Right atrium auricular region (tissue), 2 donors: ENCODE results near the gene ACAD9. TPM values are rescaled to one million over a fixed set of nuclear protein-coding genes. Genes with fewer than 3 reads are reported as not detected.
A peak's percentile ranks its signal among the peaks of the same experiment; 100 is the strongest.
"Not testable (repeated sequence)": the region's sequence is repeated elsewhere in the genome, so short reads cannot be mapped to it uniquely, and the experiment has no call there.

ENCODE experiments used
- DNase-seq: peaks from one replicate; pipeline ENCODE4 v3.0.0-alpha.2; 2019; ENCODE audit warnings: low spot score
- H3K27ac ChIP-seq, 2 donors: fragments of 200-600 bp; sonication (generic); 1 replicate in 1 of 2; 2 replicates in 1 of 2; pipeline ENCODE4 v1.5.1; 2016 to 2019
- H3K27me3 ChIP-seq, 2 donors: fragments of 200-600 bp; sonication (generic); one replicate each; pipeline versions ENCODE4 v1.5.1 to v1.6.0; 2017 to 2019
- H3K36me3 ChIP-seq: fragments of 200-600 bp; sonication (generic); one replicate; pipeline ENCODE4 v1.5.1; 2016
- H3K4me1 ChIP-seq, 2 donors: fragments of 200-600 bp; sonication (generic); one replicate each; pipeline versions ENCODE4 v1.5.1 to v1.6.0; 2017 to 2019
- H3K4me3 ChIP-seq, 2 donors: fragments of 200-600 bp; sonication (generic); 1 replicate in 1 of 2; 2 replicates in 1 of 2; pipeline ENCODE4 v1.5.1; 2017 to 2019; ENCODE audit warnings: mild to moderate bottlenecking in 1 of 2, moderate library complexity in 1 of 2
- H3K9me3 ChIP-seq, 2 donors: fragments of 200-600 bp; sonication (generic); one replicate each; pipeline ENCODE4 v1.5.1; 2019
- CTCF ChIP-seq, 2 donors: fragments of 200-600 bp; sonication (generic); IDR thresholded peaks; one replicate each; pipeline ENCODE4 v1.5.1; 2019; ENCODE audit warnings: antibody characterized with exemption in 2 of 2
- total RNA-seq, 2 donors: library from RNA; depleted of rRNA; stranded (reverse); fragments of >200 nt; gene quantifications; one replicate each; pipeline ENCODE4 v1.1.0, GENCODE V29; 2016

The ACAD9 gene
- total RNA-seq, 2 donors from 2014 or later = 27.6 to 34.3 TPM

GRCh38 chr3:128874481-128875180 lies 4.8 kb upstream of the ACAD9 start:
- no peak for TF ChIP-seq CTCF (IDR thresholded peaks at IDR 0.05)

GRCh38 chr3:128875556-128876120 lies 3.8 kb upstream of the ACAD9 start:
- peak in 1 of 2 donors; percentile 56 for TF ChIP-seq CTCF (IDR thresholded peaks at IDR 0.05)
- Histone ChIP-seq H3K9me3 (no peaks in the 10 kb centered on the region), H3K36me3 (no peaks in the 10 kb centered on the region), H3K27ac (peak overlapping the region in 1 of 2 donors; percentile 59), H3K27me3 (no peaks in the 10 kb centered on the region), H3K4me3 (no peak overlapping the region), H3K4me1 (peaks cover 0 to 30% of the 10 kb centered on the region in 2 donors)
- no peak for DNase-seq

More at GRCh38 chr3:128874481-128875180, 4.8 kb upstream of the ACAD9 start:
- H3K4me3 ChIP-seq = no peak overlapping the region
- peaks cover 0 to 20% of the 10 kb centered on the region in 2 donors for H3K4me1 ChIP-seq
- DNase-seq = no peak
- no peaks in the 10 kb centered on the region for H3K27me3 ChIP-seq
- H3K36me3 ChIP-seq = no peaks in the 10 kb centered on the region
- H3K27ac ChIP-seq = peak overlapping the region; percentile 18 to 59
- H3K9me3 ChIP-seq = no peaks in the 10 kb centered on the region

- DNase-seq = no peak
- peak overlapping the region; percentile 96 to 98 for H3K27ac ChIP-seq
- H3K36me3 ChIP-seq = no peaks in the 10 kb centered on the region
- H3K4me3 ChIP-seq = peak overlapping the region in 1 of 2 donors; percentile 82
- no peak for TF ChIP-seq CTCF (IDR thresholded peaks at IDR 0.05)
- peaks cover 0 to 49% of the 10 kb centered on the region in 2 donors for H3K4me1 ChIP-seq
- no peaks in the 10 kb centered on the region for H3K27me3 ChIP-seq
- H3K9me3 ChIP-seq = no peaks in the 10 kb centered on the region
Observed at GRCh38 chr3:128878011-128878457, 1.4 kb upstream of the ACAD9 start.

- peak overlapping the region; percentile 96 to 98 for H3K27ac ChIP-seq
- DNase-seq = peak; percentile 67
- H3K4me1 ChIP-seq = peaks cover 0 to 49% of the 10 kb centered on the region in 2 donors
- peak overlapping the region; percentile 78 to 82 for H3K4me3 ChIP-seq
- peaks cover 2% of the 10 kb centered on the region for H3K36me3 ChIP-seq
- TF ChIP-seq CTCF (IDR thresholded peaks at IDR 0.05) = no peak
- no peaks in the 10 kb centered on the region for H3K27me3 ChIP-seq
- no peaks in the 10 kb centered on the region for H3K9me3 ChIP-seq
Observed at GRCh38 chr3:128878556-128879124, 780 bp upstream of the ACAD9 start.

GRCh38 chr3:128879991-128880390 lies 571 bp downstream of the ACAD9 start:
- Histone ChIP-seq H3K4me1 (peaks cover 0 to 49% of the 10 kb centered on the region in 2 donors), H3K36me3 (peaks cover 7% of the 10 kb centered on the region), H3K27me3 (no peaks in the 10 kb centered on the region), H3K4me3 (peak overlapping the region; percentile 78 to 82), H3K9me3 (no peaks in the 10 kb centered on the region), H3K27ac (peak overlapping the region; percentile 96 to 98)
- DNase-seq = no peak
- no peak for TF ChIP-seq CTCF (IDR thresholded peaks at IDR 0.05)

GRCh38 chr3:128880455-128880854 lies 1.0 kb downstream of the ACAD9 start:
- H3K36me3 ChIP-seq, H3K9me3 ChIP-seq, H3K27me3 ChIP-seq, DNase-seq: not testable (repeated sequence)
- Histone ChIP-seq H3K27ac (peak overlapping the region; percentile 96 to 98), H3K4me1 (peaks cover 0 to 44% of the 10 kb centered on the region in 2 donors), H3K4me3 (peak overlapping the region in 1 of 2 donors; percentile 82)
